OCI-LY3 (cell line): ENCODE results near the gene VSX2.
A peak's percentile ranks its signal among the peaks of the same experiment; 100 is the strongest.

ENCODE experiments used
- H2AFZ ChIP-seq: fragments of 200-600, 300-600 bp; shearing (Covaris generic); 2 replicates; pipeline ENCODE4 v1.6.0; 2014; ENCODE audit warnings: antibody characterized with exemption, low read depth, low read length
- H3K27ac ChIP-seq: fragments of 200-600, 300-600 bp; sonication (generic); 2 replicates; pipeline ENCODE4 v1.5.1; 2014; ENCODE audit warnings: mild to moderate bottlenecking, low read length, moderate library complexity, mixed read lengths
- H3K27me3 ChIP-seq: fragments of 200-600, 300-600 bp; sonication (generic); 2 replicates; pipeline ENCODE4 v1.6.1; 2014; ENCODE audit warnings: low read depth, low read length, mixed read lengths
- H3K36me3 ChIP-seq: fragments of 200-600, 300-600 bp; sonication (generic); replicated peaks from 2 replicates; pipeline ENCODE3; 2014; ENCODE audit warnings: low read depth, low read length, mixed read lengths
- H3K4me1 ChIP-seq: fragments of 300-600, 200-600 bp; sonication (generic); 2 replicates; pipeline ENCODE4 v1.6.1; 2014; ENCODE audit warnings: low read length, mixed read lengths
- H3K4me2 ChIP-seq: fragments of 200-600, 300-600 bp; sonication (generic); 2 replicates; pipeline ENCODE4 v1.6.1; 2014; ENCODE audit warnings: low read length, mixed read lengths
- H3K4me3 ChIP-seq: fragments of 300-600, 200-600 bp; sonication (generic); 2 replicates; pipeline ENCODE4 v1.5.1; 2014; ENCODE audit warnings: antibody characterized with exemption, mild to moderate bottlenecking, low read length, moderate library complexity
- H3K79me2 ChIP-seq: fragments of 300-600, 200-600 bp; shearing (Covaris generic); 2 replicates; pipeline ENCODE4 v1.6.1; 2014; ENCODE audit warnings: mild to moderate bottlenecking, low read length, mixed read lengths
- H3K9ac ChIP-seq: fragments of 300-600, 200-600 bp; shearing (Covaris generic); 2 replicates; pipeline ENCODE4 v1.6.0; 2014; ENCODE audit warnings: mild to moderate bottlenecking, low read length, moderate library complexity
- H3K9me3 ChIP-seq: fragments of 200-600, 300-600 bp; shearing (Covaris generic); 2 replicates; pipeline ENCODE4 v1.6.1; 2014; ENCODE audit warnings: low read length, mixed read lengths; ENCODE audit not compliant: insufficient read depth
- H4K20me1 ChIP-seq: fragments of 200-600, 300-600 bp; sonication (generic); 2 replicates; pipeline ENCODE4 v1.6.1; 2016; ENCODE audit warnings: low read length, mixed read lengths; ENCODE audit not compliant: insufficient read depth
- CTCF ChIP-seq: fragments of 200-600, 300-600 bp; sonication (generic); IDR thresholded peaks from 2 replicates; pipeline ENCODE4 v1.5.1; 2014; ENCODE audit warnings: antibody characterized with exemption, low read length, low read depth
- EZH2phosphoT487 ChIP-seq: fragments of 200-600 bp; shearing (Covaris generic); IDR thresholded peaks from 2 replicates; pipeline ENCODE4 v1.6.1; 2018; ENCODE audit warnings: antibody characterized with exemption, mixed run types, low read depth

The VSX2 gene

DNA sequence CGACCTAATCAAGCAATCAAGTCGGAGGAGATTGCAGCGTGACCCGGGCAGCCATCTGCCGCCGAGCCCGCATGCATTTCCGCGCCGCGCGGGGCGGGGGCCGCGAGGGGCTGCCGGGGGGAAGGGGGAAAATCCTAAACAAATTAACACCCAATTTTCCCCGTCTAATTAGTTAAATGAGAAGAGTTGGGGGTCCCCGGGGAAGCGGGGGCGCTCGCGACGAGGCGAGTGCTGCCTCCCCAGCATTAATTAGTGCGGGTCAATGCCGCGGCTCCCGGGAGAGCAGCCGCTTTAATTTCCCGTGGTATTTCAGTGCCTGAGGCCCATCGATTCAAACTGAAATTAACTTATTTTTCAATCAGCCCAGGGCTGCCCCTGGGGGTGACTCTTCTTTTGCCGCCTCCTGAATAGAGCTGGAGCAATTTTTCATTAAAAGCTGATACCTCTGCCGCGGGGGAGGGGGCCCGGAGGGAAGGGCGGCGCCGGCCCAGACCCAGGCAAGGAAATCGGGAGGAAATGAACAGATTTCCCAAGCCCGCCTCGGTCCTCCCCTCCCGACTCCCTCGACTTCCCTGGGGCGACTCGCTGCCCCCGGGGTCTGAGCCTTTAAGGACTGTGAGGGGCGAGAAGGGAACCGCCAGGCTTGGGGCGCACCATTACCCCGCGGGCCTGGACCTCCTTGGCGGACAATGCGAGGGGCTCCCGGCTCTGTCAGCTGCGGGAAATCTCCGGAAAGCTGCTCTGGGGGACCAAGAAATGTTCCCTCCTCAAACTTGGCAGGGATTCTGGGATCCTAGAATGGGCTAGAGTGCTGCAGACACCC, 18.9 kb downstream of the VSX2 start:
- Histone ChIP-seq H3K27ac (no peak overlapping the region), H3K4me2 (peak overlapping the region; percentile 84), H3K4me1 (0 out of 2 replicates have a peak, but pooled peaks cover 6% of the 10 kb centered on the region), H4K20me1 (no peaks in the 10 kb centered on the region), H3K4me3 (peak overlapping the region; percentile 84), H3K27me3 (peaks cover 9% of the 10 kb centered on the region), H3K79me2 (no peaks in the 10 kb centered on the region), H3K9me3 (no peaks in the 10 kb centered on the region), H3K36me3 (no peaks in the 10 kb centered on the region), H2AFZ (peak overlapping the region; percentile 82), H3K9ac (peak overlapping the region; percentile 63)
- TF ChIP-seq EZH2phosphoT487, result no peak
- TF ChIP-seq CTCF, result no peak

DNA sequence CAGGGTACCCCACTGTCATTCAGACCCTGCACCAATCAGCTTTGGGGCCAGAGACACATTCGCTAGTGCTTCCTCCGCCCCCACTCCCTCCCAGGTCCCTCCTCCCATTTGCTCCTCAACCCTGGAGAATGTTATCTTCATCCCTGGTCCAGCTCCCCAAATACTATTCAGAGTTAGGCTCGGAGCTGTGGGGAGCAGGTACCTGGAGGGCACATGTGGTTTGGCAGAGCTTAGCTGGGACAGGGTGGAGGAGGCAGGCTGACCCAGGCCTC, 19.5 kb downstream of the VSX2 start:
- Histone ChIP-seq H3K79me2 (no peaks in the 10 kb centered on the region), H4K20me1 (no peaks in the 10 kb centered on the region), H3K4me2 (no peak overlapping the region), H3K27me3 (peaks cover 9% of the 10 kb centered on the region), H3K9ac (no peak overlapping the region), H3K4me1 (0 out of 2 replicates have a peak, but pooled peaks cover 6% of the 10 kb centered on the region), H3K4me3 (no peak overlapping the region), H3K27ac (no peak overlapping the region), H3K36me3 (no peaks in the 10 kb centered on the region), H2AFZ (no peak overlapping the region), H3K9me3 (no peaks in the 10 kb centered on the region)
- TF ChIP-seq CTCF (no peak), EZH2phosphoT487 (no peak)

DNA sequence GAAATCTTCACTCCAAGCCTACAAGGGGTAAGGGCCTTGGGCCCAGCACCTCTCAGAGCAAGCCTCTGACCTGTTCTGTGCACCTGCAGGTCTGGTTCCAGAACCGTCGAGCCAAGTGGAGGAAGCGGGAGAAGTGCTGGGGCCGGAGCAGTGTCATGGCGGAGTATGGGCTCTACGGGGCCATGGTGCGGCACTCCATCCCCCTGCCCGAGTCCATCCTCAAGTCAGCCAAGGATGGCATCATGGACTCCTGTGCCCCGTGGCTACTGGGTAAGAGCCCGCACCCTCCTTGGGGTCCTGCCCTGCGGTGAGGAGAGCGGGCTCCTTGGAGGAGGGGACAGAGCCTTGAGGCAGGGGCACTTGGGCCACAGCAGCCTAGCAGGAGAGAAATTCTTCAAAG, 20.3 kb downstream of the VSX2 start:
- TF ChIP-seq CTCF, result no peak
- no peak for TF ChIP-seq EZH2phosphoT487
- H3K9me3 ChIP-seq, result no peaks in the 10 kb centered on the region
- no peaks in the 10 kb centered on the region for H4K20me1 ChIP-seq
- H3K27me3 ChIP-seq, result peaks cover 9% of the 10 kb centered on the region
- no peaks in the 10 kb centered on the region for H3K79me2 ChIP-seq
- no peak overlapping the region for H3K4me2 ChIP-seq
- no peak overlapping the region for H3K9ac ChIP-seq
- no peaks in the 10 kb centered on the region for H3K36me3 ChIP-seq
- no peak overlapping the region for H2AFZ ChIP-seq
- H3K4me3 ChIP-seq, result no peak overlapping the region
- H3K27ac ChIP-seq, result no peak overlapping the region
- H3K4me1 ChIP-seq, result 0 out of 2 replicates have a peak, but pooled peaks cover 6% of the 10 kb centered on the region

DNA sequence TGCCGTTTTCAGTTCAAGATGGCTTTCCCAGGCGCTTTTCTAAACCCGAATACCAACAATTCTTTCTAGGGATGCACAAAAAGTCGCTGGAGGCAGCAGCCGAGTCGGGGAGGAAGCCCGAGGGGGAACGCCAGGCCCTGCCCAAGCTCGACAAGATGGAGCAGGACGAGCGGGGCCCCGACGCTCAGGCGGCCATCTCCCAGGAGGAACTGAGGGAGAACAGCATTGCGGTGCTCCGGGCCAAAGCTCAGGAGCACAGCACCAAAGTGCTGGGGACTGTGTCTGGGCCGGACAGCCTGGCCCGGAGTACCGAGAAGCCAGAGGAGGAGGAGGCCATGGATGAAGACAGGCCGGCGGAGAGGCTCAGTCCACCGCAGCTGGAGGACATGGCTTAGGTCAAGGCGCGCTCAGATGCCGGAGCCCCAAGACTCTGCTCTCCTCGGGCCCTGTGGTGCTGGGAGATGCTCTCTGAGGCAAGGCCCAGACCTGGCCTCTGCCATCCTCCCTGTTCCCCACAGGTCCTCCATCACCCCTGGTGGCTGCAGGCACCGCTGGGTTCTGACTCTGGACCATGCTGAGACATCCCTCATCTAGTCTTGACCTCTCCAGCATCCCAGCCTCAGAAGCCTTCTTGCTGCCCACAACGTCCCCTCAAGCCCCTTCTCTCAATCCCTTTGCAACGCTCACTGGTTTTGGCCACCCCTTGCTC, 21.4 kb downstream of the VSX2 start:
- no peak overlapping the region for H2AFZ ChIP-seq
- H3K27me3 ChIP-seq, result peaks cover 9% of the 10 kb centered on the region
- H3K9me3 ChIP-seq, result no peaks in the 10 kb centered on the region
- no peaks in the 10 kb centered on the region for H3K79me2 ChIP-seq
- H3K4me1 ChIP-seq, result 0 out of 2 replicates have a peak, but pooled peaks cover 6% of the 10 kb centered on the region
- H3K4me3 ChIP-seq, result no peak overlapping the region
- H3K4me2 ChIP-seq, result no peak overlapping the region
- no peaks in the 10 kb centered on the region for H3K36me3 ChIP-seq
- no peaks in the 10 kb centered on the region for H4K20me1 ChIP-seq
- no peak for TF ChIP-seq CTCF
- TF ChIP-seq EZH2phosphoT487, result no peak
- no peak overlapping the region for H3K27ac ChIP-seq
- H3K9ac ChIP-seq, result no peak overlapping the region
